Sigmoid colon (tissue), 7 donors: ENCODE results near the gene PRAC2. TPM values are rescaled to one million over a fixed set of nuclear protein-coding genes. Genes with fewer than 3 reads are reported as not detected.

Experiments
- DNase-seq: peaks from one replicate; pipeline ENCODE4 v3.0.0-alpha.2; 2019
- H3K27ac ChIP-seq, 4 donors: fragments of 200-600 bp; sonication (generic); one replicate each; pipeline ENCODE4 v1.5.1; 2016 to 2019; ENCODE audit warnings: mild to moderate bottlenecking in 1 of 4
- H3K27me3 ChIP-seq, 3 donors: fragments of 200-600 bp; sonication (generic); one replicate each; pipeline ENCODE4 v1.5.1; 2019; ENCODE audit warnings: mild to moderate bottlenecking in 1 of 3
- H3K36me3 ChIP-seq, 4 donors: fragments of 200-600 bp; sonication (generic); one replicate each; pipeline ENCODE4 v1.5.1; 2016 to 2019
- H3K4me1 ChIP-seq, 4 donors: fragments of 200-600 bp; sonication (generic); one replicate each; pipeline ENCODE4 v1.5.1; 2017 to 2019
- H3K4me3 ChIP-seq, 4 donors: fragments of 200-600 bp; sonication (generic); one replicate each; pipeline ENCODE4 v1.5.1; 2017 to 2019; ENCODE audit warnings: mild to moderate bottlenecking in 2 of 4, moderate library complexity in 1 of 4
- H3K9me3 ChIP-seq, 4 donors: fragments of 200-600 bp in 3 of 4; sonication (generic) in 3 of 4; one replicate each; pipeline versions ENCODE4 v1.5.1 to v1.6.1; 2013 to 2019
- EP300 ChIP-seq, 4 donors: sonication (generic); formaldehyde crosslinking; IDR thresholded peaks; one replicate each; pipeline ENCODE4 v1.6.1; 2017; ENCODE audit warnings: antibody characterized with exemption in 4 of 4
- POLR2A ChIP-seq, 2 donors: fragments of 450-650 bp; IDR thresholded peaks; one replicate each; pipeline ENCODE4 v1.6.1; 2016; ENCODE audit warnings: antibody characterized with exemption in 2 of 2, mild to moderate bottlenecking in 2 of 2, moderate library complexity in 2 of 2
- POLR2AphosphoS5 ChIP-seq, 4 donors: sonication (generic); formaldehyde crosslinking; IDR thresholded peaks; one replicate each; pipeline ENCODE4 v1.6.1; 2017; ENCODE audit warnings: antibody characterized with exemption in 4 of 4
- WGBS, 2 donors: extraction: QIAGEN DNeasy Blood & Tissue Kit; methylation state at CpG; one replicate each; pipeline ENCODE4 v1.1.7; 2013; 5-methylcytosine and 5-hydroxymethylcytosine counted together
- intact Hi-C: fragments of 100-400 bp; cut with DNase I; formaldehyde crosslinking; loops from one replicate; pipeline ENCODE4 v1.15.1; 2023
- polyA plus RNA-seq, 3 donors: library from polyadenylated mRNA; stranded (reverse); fragments of 200-250 nt; gene quantifications; one replicate each; pipeline ENCODE4 v1.2.3, GENCODE V29; 2013
- total RNA-seq, 4 donors: library from RNA; depleted of rRNA; stranded (reverse); fragments of >200 nt; gene quantifications; one replicate each; pipeline ENCODE4 v1.1.0, GENCODE V29; 2016
- TF ChIP-seq, protein P1 (sequence below), 4 experiments: fragments of 450-650 bp in 3 of 4; fragments of 200-600 bp in 1 of 4; IDR thresholded peaks; one replicate each; pipeline ENCODE4 v1.5.1; 2016 to 2019; ENCODE audit warnings: antibody characterized with exemption in 4 of 4, mild to moderate bottlenecking in 3 of 4, moderate library complexity in 2 of 4
- donor health status: healthy with polysubstance abuse.
- donor health status: Bipolar disorder and iron deficiency.
- donor health status: healthy.

The PRAC2 gene
- total and polyA plus RNA-seq, 7 donors = 2.1 to 20.3 (median 12.4) TPM; not detected in 3

DNA sequence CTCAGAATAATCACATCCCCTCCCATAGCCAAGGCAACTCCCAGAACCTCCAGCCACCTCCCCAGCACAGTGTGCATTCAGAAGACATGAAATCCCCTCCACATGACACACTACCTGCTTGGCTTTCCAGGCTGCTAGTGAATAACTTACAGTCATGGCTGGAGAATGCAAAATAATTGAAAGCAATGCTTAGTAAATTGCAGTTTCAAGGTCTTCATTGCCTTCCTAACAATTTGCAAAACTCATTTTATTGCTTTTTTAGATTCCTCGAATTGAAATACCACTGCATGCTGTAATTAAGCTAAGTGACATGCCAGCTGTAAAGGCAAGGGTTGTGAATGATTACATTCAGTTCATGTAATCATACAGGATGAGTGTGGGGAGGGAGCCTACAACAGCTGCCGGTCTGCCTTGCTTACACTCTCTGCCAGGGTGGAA lies 34.6 kb downstream of the PRAC2 start:
- DNase-seq = peak; percentile 19
- no peaks in the 10 kb centered on the region for H3K9me3 ChIP-seq
- TF ChIP-seq, protein P1, sequence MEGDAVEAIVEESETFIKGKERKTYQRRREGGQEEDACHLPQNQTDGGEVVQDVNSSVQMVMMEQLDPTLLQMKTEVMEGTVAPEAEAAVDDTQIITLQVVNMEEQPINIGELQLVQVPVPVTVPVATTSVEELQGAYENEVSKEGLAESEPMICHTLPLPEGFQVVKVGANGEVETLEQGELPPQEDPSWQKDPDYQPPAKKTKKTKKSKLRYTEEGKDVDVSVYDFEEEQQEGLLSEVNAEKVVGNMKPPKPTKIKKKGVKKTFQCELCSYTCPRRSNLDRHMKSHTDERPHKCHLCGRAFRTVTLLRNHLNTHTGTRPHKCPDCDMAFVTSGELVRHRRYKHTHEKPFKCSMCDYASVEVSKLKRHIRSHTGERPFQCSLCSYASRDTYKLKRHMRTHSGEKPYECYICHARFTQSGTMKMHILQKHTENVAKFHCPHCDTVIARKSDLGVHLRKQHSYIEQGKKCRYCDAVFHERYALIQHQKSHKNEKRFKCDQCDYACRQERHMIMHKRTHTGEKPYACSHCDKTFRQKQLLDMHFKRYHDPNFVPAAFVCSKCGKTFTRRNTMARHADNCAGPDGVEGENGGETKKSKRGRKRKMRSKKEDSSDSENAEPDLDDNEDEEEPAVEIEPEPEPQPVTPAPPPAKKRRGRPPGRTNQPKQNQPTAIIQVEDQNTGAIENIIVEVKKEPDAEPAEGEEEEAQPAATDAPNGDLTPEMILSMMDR (IDR thresholded peaks at IDR 0.05) = no peak
- no peak for TF ChIP-seq POLR2A (IDR thresholded peaks at IDR 0.05)
- TF ChIP-seq EP300 (IDR thresholded peaks at IDR 0.05) = no peak
- no peak for TF ChIP-seq POLR2AphosphoS5 (IDR thresholded peaks at IDR 0.05)
- peaks cover 0 to 27% (median 24%) of the 10 kb centered on the region in 4 donors for H3K4me1 ChIP-seq
- no peak overlapping the region for H3K27ac ChIP-seq
- peaks cover 32 to 97% (median 55%) of the 10 kb centered on the region in 3 donors for H3K27me3 ChIP-seq
- H3K4me3 ChIP-seq = no peak overlapping the region
- 7 to 56% methylated on average over 2 of the region's 2 CpGs for WGBS, 2 donors
- H3K36me3 ChIP-seq = no peaks in the 10 kb centered on the region
- intact Hi-C loops = no loop called here

DNA sequence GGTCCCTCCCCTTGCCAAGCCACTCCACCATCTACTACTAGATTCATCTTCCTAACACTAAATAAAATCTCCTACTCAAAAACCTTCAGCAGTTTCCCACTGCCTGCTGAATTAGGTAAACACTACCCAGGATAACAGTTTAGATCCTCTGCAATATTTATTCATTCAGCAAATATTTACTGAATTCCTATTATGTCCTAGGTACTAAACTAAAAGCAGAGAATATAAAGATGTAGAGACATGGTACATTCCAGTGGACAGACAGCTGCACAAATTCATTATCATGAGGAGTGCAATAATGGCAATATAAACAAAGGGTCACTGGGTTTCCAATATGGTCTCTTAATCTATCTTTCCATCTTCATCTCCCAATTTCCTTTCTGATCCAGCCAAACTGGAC lies 36.3 kb downstream of the PRAC2 start:
- Histone ChIP-seq H3K27me3 (peaks cover 15 to 92% (median 40%) of the 10 kb centered on the region in 3 donors), H3K9me3 (no peaks in the 10 kb centered on the region), H3K27ac (no peak overlapping the region), H3K4me3 (no peak overlapping the region), H3K36me3 (no peaks in the 10 kb centered on the region), H3K4me1 (peaks cover 0 to 11% (median 10%) of the 10 kb centered on the region in 4 donors)
- TF ChIP-seq, protein P1 (IDR thresholded peaks at IDR 0.05) = no peak
- TF ChIP-seq POLR2AphosphoS5 (IDR thresholded peaks at IDR 0.05) (no peak), EP300 (IDR thresholded peaks at IDR 0.05) (no peak), POLR2A (IDR thresholded peaks at IDR 0.05) (no peak)
- DNase-seq = no peak
- intact Hi-C loops = no loop called here

DNA sequence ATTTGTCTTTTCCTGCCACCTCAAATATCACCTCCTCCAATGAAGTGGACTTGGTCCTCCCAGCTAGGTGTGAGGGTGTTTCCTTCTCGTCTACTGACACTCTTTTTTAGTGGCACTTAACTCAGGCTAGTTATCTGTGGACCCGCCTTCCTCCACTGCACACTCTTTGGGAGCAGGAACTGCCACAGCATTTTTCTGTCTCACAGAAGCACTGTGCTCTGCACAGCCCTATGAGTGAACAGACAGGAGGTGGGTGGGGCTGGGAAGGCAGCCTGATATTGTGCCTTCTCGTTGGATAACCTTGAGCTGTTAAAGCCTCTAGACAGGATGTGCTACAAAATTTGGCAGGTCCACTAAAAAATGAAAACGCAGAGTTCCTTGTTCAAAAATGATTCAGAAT lies 37.4 kb downstream of the PRAC2 start:
- peaks cover 4 to 80% (median 29%) of the 10 kb centered on the region in 3 donors for H3K27me3 ChIP-seq
- DNase-seq = peak; percentile 5
- WGBS, 2 donors = 14 to 49% methylated on average over 4 of the region's 4 CpGs
- H3K36me3 ChIP-seq = no peaks in the 10 kb centered on the region
- TF ChIP-seq POLR2AphosphoS5 (IDR thresholded peaks at IDR 0.05) (no peak), POLR2A (IDR thresholded peaks at IDR 0.05) (peak in 1 of 2 donors; percentile 53)
- peaks cover 0 to under 1% (median 0%) of the 10 kb centered on the region in 4 donors for H3K4me1 ChIP-seq
- no peak overlapping the region for H3K27ac ChIP-seq
- no peaks in the 10 kb centered on the region for H3K9me3 ChIP-seq
- no peak overlapping the region for H3K4me3 ChIP-seq
- intact Hi-C loops = no loop called here

GRCh38 chr17:48761114-48761513 lies 38.1 kb downstream of the PRAC2 start:
- WGBS, 2 donors = 73 to 83% methylated on average over 6 of the region's 6 CpGs
- intact Hi-C loops = no loop called here
- no peak overlapping the region for H3K27ac ChIP-seq
- H3K4me1 ChIP-seq = no peaks in the 10 kb centered on the region
- no peaks in the 10 kb centered on the region for H3K36me3 ChIP-seq
- no peak overlapping the region for H3K4me3 ChIP-seq
- no peaks in the 10 kb centered on the region for H3K9me3 ChIP-seq
- DNase-seq = peak; percentile 3
- H3K27me3 ChIP-seq = peaks cover 0 to 73% (median 22%) of the 10 kb centered on the region in 3 donors
- TF ChIP-seq POLR2A (IDR thresholded peaks at IDR 0.05) (no peak), EP300 (IDR thresholded peaks at IDR 0.05) (no peak), POLR2AphosphoS5 (IDR thresholded peaks at IDR 0.05) (no peak)
- TF ChIP-seq, protein P1 (IDR thresholded peaks at IDR 0.05) = no peak

DNA sequence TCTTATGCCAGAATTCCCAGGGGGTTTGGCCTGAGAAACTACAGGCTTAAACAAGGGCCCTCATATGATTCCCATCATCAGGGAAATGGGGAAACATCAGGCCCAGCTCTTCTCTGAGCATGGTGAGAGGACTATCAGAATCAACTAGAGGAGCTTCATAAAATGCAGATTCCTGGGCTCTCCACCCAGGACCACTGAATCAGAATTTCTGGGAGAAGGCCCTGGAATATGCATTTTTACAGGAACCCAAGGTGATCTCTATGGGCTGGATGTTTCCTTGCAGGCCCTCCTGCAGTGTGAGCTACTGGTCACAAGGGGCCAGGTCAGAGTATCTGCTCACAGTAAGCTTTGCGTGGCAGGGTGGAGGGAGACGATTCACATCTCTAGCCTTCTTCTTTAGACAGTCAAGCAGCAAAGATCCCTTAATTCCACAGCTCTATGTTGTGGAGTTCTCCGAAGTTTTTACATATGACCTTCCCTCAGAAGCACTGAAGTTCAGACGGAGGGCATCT lies 44.3 kb downstream of the PRAC2 start:
- no peaks in the 10 kb centered on the region for H3K36me3 ChIP-seq
- no peak overlapping the region for H3K27ac ChIP-seq
- peak; percentile 18 for DNase-seq
- intact Hi-C loops = no loop called here
- no peak overlapping the region for H3K4me3 ChIP-seq
- WGBS, 2 donors = 69 to 84% methylated on average over 4 of the region's 4 CpGs
- H3K9me3 ChIP-seq = no peaks in the 10 kb centered on the region
- H3K4me1 ChIP-seq = no peaks in the 10 kb centered on the region
- H3K27me3 ChIP-seq = peaks cover 0 to 28% (median 4%) of the 10 kb centered on the region in 3 donors
- TF ChIP-seq POLR2A (IDR thresholded peaks at IDR 0.05) (no peak), POLR2AphosphoS5 (IDR thresholded peaks at IDR 0.05) (no peak), EP300 (IDR thresholded peaks at IDR 0.05) (no peak)
- TF ChIP-seq, protein P1 (IDR thresholded peaks at IDR 0.05) = no peak
